GM12878 (cell line): ENCODE data around the gene RNF112. TPM values are rescaled to one million over a fixed set of nuclear protein-coding genes. Genes with fewer than 3 reads are reported as not detected.

ENCODE experiments used
- ATAC-seq: fragments of 200-7000 bp; cut with Tn5 transposase; 3 replicates; pipeline ENCODE4 v1.9.1; 2020; ENCODE audit warnings: mild to moderate bottlenecking, moderate library complexity
- BruUV-seq: library from RNA; stranded (reverse); fragments of 400-500 nt; replicated peaks from 2 replicates; lab custom pipeline; 2021; lab: Mats Ljungman, UMichigan
- CTCF ChIA-PET: fragments of 300-600 bp; sonication (Branson Sonifier 250); formaldehyde crosslinking; extraction: SDS; loops from one replicate; lab custom pipeline; 2021; ENCODE audit warnings: inconsistent platforms; lab: Yijun Ruan, JAX
- POLR2A ChIA-PET: fragments of 350-600 bp; formaldehyde crosslinking; extraction: SDS; loops from one replicate; lab custom pipeline; 2021; ENCODE audit warnings: inconsistent platforms; lab: Charles Lee
- RAD21 ChIA-PET: fragments of 300-600 bp; sonication (Branson Sonifier 250); formaldehyde crosslinking; loops from one replicate; lab custom pipeline; 2023; ENCODE audit warnings: antibody characterized with exemption; ENCODE audit not compliant: unreplicated experiment; lab: Charles Lee
- SMC1A ChIA-PET: fragments of 300-600 bp; sonication (Branson Sonifier 250); formaldehyde crosslinking; loops from one replicate; lab custom pipeline; 2023; ENCODE audit not compliant: unreplicated experiment, uncharacterized antibody; lab: Charles Lee
- DNase-seq: peaks from one replicate; pipeline ENCODE4 v3.0.0-alpha.2; 2011; ENCODE audit warnings: low read depth, low spot score
- FAIRE-seq: peaks from 3 replicates; lab custom pipeline; 2011; peaks lifted over from hg19 to GRCh38; lab: Jason Lieb, UNC
- H2AFZ ChIP-seq: 2 replicates; pipeline ENCODE4 v1.6.0; 2011; ENCODE audit warnings: low read depth, low read length, control low read depth; ENCODE audit not compliant: control insufficient read depth
- H3K27ac ChIP-seq: 2 replicates; pipeline ENCODE4 v1.5.1; 2011; ENCODE audit warnings: control low read depth; ENCODE audit not compliant: control insufficient read depth, insufficient read depth
- H3K27me3 ChIP-seq, 2 experiments: replicated peaks in 1 of 2; 2 replicates each; pipeline versions ENCODE4 v1.6.0 to v1.6.1; 2011; ENCODE audit warnings: low read length in 1 of 2; ENCODE audit not compliant: control insufficient read depth in 2 of 2, insufficient read depth in 2 of 2
- H3K36me3 ChIP-seq, 2 experiments: 2 replicates each; pipeline ENCODE4 v1.5.1; 2011; ENCODE audit warnings: low read length in 1 of 2; ENCODE audit not compliant: control insufficient read depth in 2 of 2, insufficient read depth in 2 of 2
- H3K4me1 ChIP-seq: 2 replicates; pipeline ENCODE4 v1.6.1; 2011; ENCODE audit warnings: mild to moderate bottlenecking, low read length, moderate library complexity, mixed read lengths; ENCODE audit not compliant: control insufficient read depth, insufficient read depth
- H3K4me2 ChIP-seq: 2 replicates; pipeline ENCODE4 v1.6.0; 2011; ENCODE audit warnings: control low read depth; ENCODE audit not compliant: control insufficient read depth, insufficient read depth
- H3K4me3 ChIP-seq: fragments of 200-600 bp; sonication (generic); 2 replicates; pipeline ENCODE4 v1.5.1; 2016
- H3K79me2 ChIP-seq: 2 replicates; pipeline ENCODE4 v1.6.0; 2011; ENCODE audit warnings: low read length; ENCODE audit not compliant: control insufficient read depth, insufficient read depth
- H3K9ac ChIP-seq: 2 replicates; pipeline ENCODE4 v1.8.0; 2011; ENCODE audit warnings: low read length, control low read depth, mixed read lengths; ENCODE audit not compliant: control insufficient read depth, insufficient read depth
- H3K9me3 ChIP-seq: replicated peaks from 3 replicates; pipeline ENCODE4 v1.5.1; 2011; ENCODE audit warnings: mild to moderate bottlenecking, low read length; ENCODE audit not compliant: control insufficient read depth, insufficient read depth
- H4K20me1 ChIP-seq: 2 replicates; pipeline ENCODE4 v1.6.0; 2011; ENCODE audit not compliant: control insufficient read depth, insufficient read depth
- BHLHE40 ChIP-seq, 2 experiments: fragments of 450-650 bp in 1 of 2; IDR thresholded peaks; 2 replicates each; pipeline ENCODE4 v1.6.1; 2011 to 2017; ENCODE audit warnings: low read depth in 2 of 2, borderline replicate concordance in 1 of 2, improper control_type of control experiment in 1 of 2, low read length in 1 of 2, mild to moderate bottlenecking in 1 of 2
- CHD4 ChIP-seq: fragments of 200-600 bp; sonication (generic); IDR thresholded peaks from 2 replicates; pipeline ENCODE4 v1.6.1; 2016; ENCODE audit warnings: mild to moderate bottlenecking
- IKZF2 ChIP-seq, 2 experiments: fragments of 450-650 bp; IDR thresholded peaks; 2 replicates each; pipeline ENCODE4 v1.6.1; 2017; ENCODE audit warnings: mild to moderate bottlenecking in 2 of 2, moderate library complexity in 2 of 2
- MLLT1 ChIP-seq: fragments of 450-650 bp; IDR thresholded peaks from 2 replicates; pipeline ENCODE4 v1.6.1; 2016; ENCODE audit warnings: mild to moderate bottlenecking
- NKRF ChIP-seq: fragments of 450-650 bp; conservative IDR thresholded peaks from 2 replicates; pipeline ENCODE4 v1.6.1; 2017; ENCODE audit warnings: mild to moderate bottlenecking, moderate library complexity
- RCOR1 ChIP-seq: conservative IDR thresholded peaks from 2 replicates; pipeline ENCODE4 v1.6.1; 2012; ENCODE audit warnings: low read depth, low read length, improper control_type of control experiment
- SMARCA5 ChIP-seq: fragments of 450-650 bp; IDR thresholded peaks from 2 replicates; pipeline ENCODE4 v1.6.1; 2017; ENCODE audit warnings: mild to moderate bottlenecking
- SP1 ChIP-seq: IDR thresholded peaks from one replicate; pipeline ENCODE4 v1.6.1; 2011; ENCODE audit warnings: low read depth, low read length
- SRF ChIP-seq, 2 experiments: IDR thresholded peaks; 2 replicates each; pipeline ENCODE4 v1.6.1; 2011; ENCODE audit warnings: low read depth in 2 of 2, low read length in 2 of 2, mild to moderate bottlenecking in 1 of 2, moderate library complexity in 1 of 2
- ZBTB11 ChIP-seq: fragments of 450-650 bp; formaldehyde crosslinking; IDR thresholded peaks from 2 replicates; pipeline ENCODE4 v1.5.0; 2022; ENCODE audit warnings: mild to moderate bottlenecking, missing genetic modification characterization
- WGBS: methylation state at CpG from one replicate; pipeline ENCODE4 v1.1.6; 2016; ENCODE audit warnings: low lambda C conversion rate; ENCODE audit not compliant: insufficient replicate concordance, insufficient coverage; ENCODE audit errors: missing lambda C conversion rate; 5-methylcytosine and 5-hydroxymethylcytosine counted together
- in situ Hi-C: fragments of 300-500 bp; cut with MboI; formaldehyde crosslinking; loops from 9 replicates; pipeline ENCODE4 v1.14.3; 2018; ENCODE audit warnings: mixed read lengths
- intact Hi-C: fragments of 100-400 bp; cut with micrococcal nuclease; formaldehyde crosslinking; loops from one replicate; pipeline ENCODE4 v1.14.2; 2022; ENCODE audit not compliant: unreplicated experiment
- polyA plus RNA-seq, 11 experiments: library from polyadenylated mRNA; depleted of rRNA in 4 of 11; unstranded in 6 of 11; stranded (reverse) in 5 of 11; fragments of >200 nt; fragmentation: Nextera tagmentation in 4 of 11; fragmentation: Illumina TruSeq in 1 of 11; extraction: Ambion mirVana in 4 of 11; extraction: Trizol in 1 of 11; gene quantifications; 1 replicate in 1 of 11; 2 replicates in 10 of 11; pipeline versions ENCODE4 v1.2.1 to v1.2.3, GENCODE V29; 2011 to 2016; ENCODE audit warnings: inconsistent platforms in 2 of 11, missing spikeins in 2 of 11, low read depth in 1 of 11
- total RNA-seq, 4 experiments: library from RNA; depleted of rRNA in 3 of 4; stranded (reverse); fragments of >200 nt in 3 of 4; fragmentation: Illumina TruSeq in 1 of 4; extraction: Trizol in 1 of 4; gene quantifications; 2 replicates each; pipeline versions ENCODE4 v1.2.1 to v1.2.3, GENCODE V29; 2013 to 2021
- TF ChIP-seq, protein P1 (sequence below): fragments of 450-650 bp; IDR thresholded peaks from 2 replicates; pipeline ENCODE4 v1.6.1; 2018; ENCODE audit warnings: mild to moderate bottlenecking, low read depth, moderate library complexity; ENCODE audit not compliant: partially characterized antibody
- TF ChIP-seq, protein P2 (sequence below): fragments of 450-650 bp; IDR thresholded peaks from 2 replicates; pipeline ENCODE4 v1.6.1; 2017; ENCODE audit warnings: borderline replicate concordance

RNF112 gene
- total and polyA plus RNA-seq, 10 of the 15 experiments (the other 5 are each of a cell fraction or from before 2014, with no cell fraction given): not detected

GRCh38 chr17:19365499-19365817 lies 45.6 kb upstream of the RNF112 start:
- Histone ChIP-seq H3K4me2 (no peak overlapping the region), H3K9ac (no peak overlapping the region), H3K79me2 (no peaks in the 10 kb centered on the region), H3K36me3 (no peaks in the 10 kb centered on the region), H2AFZ (no peak overlapping the region), H3K4me1 (peaks cover 13% of the 10 kb centered on the region), H4K20me1 (no peaks in the 10 kb centered on the region), H3K9me3 (no peaks in the 10 kb centered on the region), H3K4me3 (no peak overlapping the region), H3K27ac (no peak overlapping the region), H3K27me3 (no peaks in the 10 kb centered on the region; a peak in 1 of 4 replicates)
- POLR2A ChIA-PET: interaction anchor here (1.2 kb wide), 1 partner anchor 13 kb away, joined by 5 read pairs; the partner anchor contains the start of gene MAPK7
- CTCF ChIA-PET: interaction anchor here (0.6 to 4.6 kb wide), 4 partner anchors 11 to 148 kb away, joined by 3 to 66 read pairs (median 4); partner anchors contain the start of gene MAPK7
- RAD21 ChIA-PET: interaction anchor here (0.9 to 4.4 kb wide), 3 partner anchors 13 to 401 kb away, joined by 3 to 35 read pairs (median 3); partner anchors contain the start of gene MAPK7
- no peak for DNase-seq
- ATAC-seq: no peak
- FAIRE-seq: no peak
- WGBS: 34% methylated on average over 4 of the region's 4 CpGs
- SMC1A ChIA-PET: interaction anchor here (0.9 to 1.6 kb wide), 3 partner anchors 11 to 397 kb away, joined by 3 to 6 read pairs (median 4); partner anchors contain the start of gene MAPK7
- in situ Hi-C loops: loop anchor here (5.0 kb wide), 1 partner anchor 397 kb away; no protein-coding TSS in a partner anchor
- intact Hi-C loops: loop anchor here (10.0 kb wide), 1 partner anchor 279 kb away; the partner anchor contains the start of gene ALDH3A2
- BruUV-seq: no TSS peak
- TF ChIP-seq, protein P1, sequence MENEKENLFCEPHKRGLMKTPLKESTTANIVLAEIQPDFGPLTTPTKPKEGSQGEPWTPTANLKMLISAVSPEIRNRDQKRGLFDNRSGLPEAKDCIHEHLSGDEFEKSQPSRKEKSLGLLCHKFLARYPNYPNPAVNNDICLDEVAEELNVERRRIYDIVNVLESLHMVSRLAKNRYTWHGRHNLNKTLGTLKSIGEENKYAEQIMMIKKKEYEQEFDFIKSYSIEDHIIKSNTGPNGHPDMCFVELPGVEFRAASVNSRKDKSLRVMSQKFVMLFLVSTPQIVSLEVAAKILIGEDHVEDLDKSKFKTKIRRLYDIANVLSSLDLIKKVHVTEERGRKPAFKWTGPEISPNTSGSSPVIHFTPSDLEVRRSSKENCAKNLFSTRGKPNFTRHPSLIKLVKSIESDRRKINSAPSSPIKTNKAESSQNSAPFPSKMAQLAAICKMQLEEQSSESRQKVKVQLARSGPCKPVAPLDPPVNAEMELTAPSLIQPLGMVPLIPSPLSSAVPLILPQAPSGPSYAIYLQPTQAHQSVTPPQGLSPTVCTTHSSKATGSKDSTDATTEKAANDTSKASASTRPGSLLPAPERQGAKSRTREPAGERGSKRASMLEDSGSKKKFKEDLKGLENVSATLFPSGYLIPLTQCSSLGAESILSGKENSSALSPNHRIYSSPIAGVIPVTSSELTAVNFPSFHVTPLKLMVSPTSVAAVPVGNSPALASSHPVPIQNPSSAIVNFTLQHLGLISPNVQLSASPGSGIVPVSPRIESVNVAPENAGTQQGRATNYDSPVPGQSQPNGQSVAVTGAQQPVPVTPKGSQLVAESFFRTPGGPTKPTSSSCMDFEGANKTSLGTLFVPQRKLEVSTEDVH: no peak
- TF ChIP-seq NKRF: no peak
- TF ChIP-seq RCOR1: no peak
- TF ChIP-seq ZBTB11 (CRISPR knock-in tag): no peak
- no peak for TF ChIP-seq SP1
- TF ChIP-seq BHLHE40 (IDR thresholded peaks at IDR 0.05; ENCODE audit: borderline replicate concordance in 1 of 2, low read depth in 2 of 2, low read length in 1 of 2): no peak
- no peak for TF ChIP-seq SMARCA5
- TF ChIP-seq CHD4: no peak
- TF ChIP-seq MLLT1: no peak
- TF ChIP-seq, protein P2, sequence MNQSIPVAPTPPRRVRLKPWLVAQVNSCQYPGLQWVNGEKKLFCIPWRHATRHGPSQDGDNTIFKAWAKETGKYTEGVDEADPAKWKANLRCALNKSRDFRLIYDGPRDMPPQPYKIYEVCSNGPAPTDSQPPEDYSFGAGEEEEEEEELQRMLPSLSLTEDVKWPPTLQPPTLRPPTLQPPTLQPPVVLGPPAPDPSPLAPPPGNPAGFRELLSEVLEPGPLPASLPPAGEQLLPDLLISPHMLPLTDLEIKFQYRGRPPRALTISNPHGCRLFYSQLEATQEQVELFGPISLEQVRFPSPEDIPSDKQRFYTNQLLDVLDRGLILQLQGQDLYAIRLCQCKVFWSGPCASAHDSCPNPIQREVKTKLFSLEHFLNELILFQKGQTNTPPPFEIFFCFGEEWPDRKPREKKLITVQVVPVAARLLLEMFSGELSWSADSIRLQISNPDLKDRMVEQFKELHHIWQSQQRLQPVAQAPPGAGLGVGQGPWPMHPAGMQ: no peak
- no peak for TF ChIP-seq IKZF2 (IDR thresholded peaks at IDR 0.05)
- no peak for TF ChIP-seq SRF (IDR thresholded peaks at IDR 0.05; ENCODE audit: low read depth in 2 of 2, low read length in 2 of 2)
